ENCODE results near the gene EIF3I. TPM values are rescaled to one million over a fixed set of nuclear protein-coding genes. Genes with fewer than 3 reads are reported as not detected.

Gene EIF3I
- total and polyA plus RNA-seq, 10 of the 15 experiments (the other 5 are each of a cell fraction or from before 2014, with no cell fraction given) = 208 to 606 (median 352) TPM

- peak; percentile 40 for TF ChIP-seq SKIL (IDR thresholded peaks at IDR 0.05; ENCODE audit: low read depth, poor library complexity, severe bottlenecking)
- peak in 1 of 2 experiments; percentile 83; a peak in 2 of 3 replicates for TF ChIP-seq EGR1 (IDR thresholded peaks at IDR 0.05; ENCODE audit: borderline replicate concordance in 1 of 2, low read depth in 2 of 2, low read length in 2 of 2)
- TF ChIP-seq NFIC (IDR thresholded peaks at IDR 0.05; ENCODE audit: low read depth, low read length) = no peak
- peak; percentile 75 for TF ChIP-seq POLR2A (IDR thresholded peaks at IDR 0.05; ENCODE audit: low read depth, low read length)
- TF ChIP-seq ATF3 (IDR thresholded peaks at IDR 0.05; ENCODE audit: borderline replicate concordance, extremely low read depth, low read depth, low read length) = no peak
- peak; percentile 35; the same call in 1 of the 2 replicates for TF ChIP-seq YY1 (IDR thresholded peaks at IDR 0.05; ENCODE audit: low read depth, low read length)
- TF ChIP-seq SMARCA5 (IDR thresholded peaks at IDR 0.05) = 0 out of 2 replicates have a peak, but pooled peaks have one; percentile 35
- TF ChIP-seq HDGF (IDR thresholded peaks at IDR 0.05) = peak; percentile 92
- TF ChIP-seq ETV6 (conservative IDR thresholded peaks at IDR 0.05 in 1 of 2, IDR thresholded peaks at IDR 0.05 in 1 of 2; ENCODE audit: borderline replicate concordance in 1 of 2, low read depth in 1 of 2) = peak in 1 of 2 experiments; percentile 98; a peak in 2 of 4 replicates
- TF ChIP-seq USF2 (IDR thresholded peaks at IDR 0.05; ENCODE audit: borderline replicate concordance, low read depth, low read length) = no peak
- TF ChIP-seq ZNF687 (IDR thresholded peaks at IDR 0.05) = peak; percentile 84
- no peak for TF ChIP-seq NFYA (IDR thresholded peaks at IDR 0.05; ENCODE audit: borderline replicate concordance, low read depth, low read length)
- peak; percentile 67 for TF ChIP-seq SPI1 (IDR thresholded peaks at IDR 0.05; ENCODE audit: borderline replicate concordance, insufficient read depth, low read depth, low read length)
- TF ChIP-seq NR2F1 (conservative IDR thresholded peaks at IDR 0.05) = peak; percentile 93
- no peak for TF ChIP-seq ELK1 (IDR thresholded peaks at IDR 0.05; ENCODE audit: low read depth, low read length)
- peak; percentile 80 for TF ChIP-seq MTA2 (IDR thresholded peaks at IDR 0.05; ENCODE audit: low read depth)
- TF ChIP-seq TCF12 (IDR thresholded peaks at IDR 0.05; ENCODE audit: low read depth, low read length) = peak; percentile 95
- TF ChIP-seq TCF3 (IDR thresholded peaks at IDR 0.05; ENCODE audit: borderline replicate concordance, insufficient read depth, low read depth, low read length) = peak; percentile 91
Measured at GRCh38 chr1:32249831-32250525, 27.8 kb downstream of the EIF3I start (continued).

Data from GM12878 (cell line).